Measurements from ENCODE around the gene COQ8B.

DNA sequence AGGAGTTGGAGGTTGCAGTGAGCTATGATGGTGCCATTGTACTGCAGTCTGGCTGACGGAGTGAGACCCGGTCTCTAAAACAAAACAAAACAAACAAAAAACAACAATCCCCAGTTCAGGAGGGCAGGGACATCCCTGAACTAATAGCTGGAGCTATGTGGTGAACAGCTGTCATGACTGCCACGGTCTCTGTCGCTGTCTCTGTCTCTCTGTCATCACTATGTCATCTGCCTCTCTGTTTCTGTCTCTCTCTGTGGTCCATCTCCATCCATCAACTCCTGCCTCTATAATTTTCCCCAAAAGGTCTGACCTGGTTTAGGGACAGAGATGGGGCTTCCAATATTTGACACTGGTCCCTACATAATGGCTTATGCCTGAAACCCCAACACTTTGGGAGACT, 7.6 kb upstream of the COQ8B start:
- TF ChIP-seq GATA2 (IDR thresholded peaks at IDR 0.05; ENCODE audit: low read depth, low read length) (no peak), GATA3 (IDR thresholded peaks at IDR 0.05; ENCODE audit: low read depth, low read length) (no peak)

All from SH-SY5Y (cell line).